ENCODE measurements around the gene BCAR1.

BCAR1 gene

GRCh38 chr16:75250809-75251279, 580 bp downstream of the BCAR1 start:
- Histone ChIP-seq H3K9me3 (ENCODE audit: insufficient read depth, low read length, severe bottlenecking) (no peaks in the 10 kb centered on the region), H3K4me2 (ENCODE audit: insufficient read depth, low read length) (no peak overlapping the region), H3K27ac (ENCODE audit: low read length) (no peak overlapping the region), H3K9ac (ENCODE audit: low read depth, low read length) (no peak overlapping the region), H3K4me1 (ENCODE audit: insufficient read depth, low read length) (no peaks in the 10 kb centered on the region), H3K27me3 (ENCODE audit: insufficient read depth, low read length, poor library complexity) (peaks cover 7% of the 10 kb centered on the region), H3K4me3 (ENCODE audit: low read depth in 1 of 2, low read length in 2 of 2) (no peak overlapping the region), H4K20me1 (ENCODE audit: insufficient read depth, low read length) (peaks cover 5% of the 10 kb centered on the region; the same call in 1 of the 2 replicates), H3K36me3 (ENCODE audit: insufficient read depth, low read length) (no peaks in the 10 kb centered on the region), H3K79me2 (ENCODE audit: insufficient read depth, low read length) (no peaks in the 10 kb centered on the region), H2AFZ (ENCODE audit: low read depth, low read length) (no peak overlapping the region)
- no peak for TF ChIP-seq EZH2 (IDR thresholded peaks at IDR 0.05; ENCODE audit: borderline replicate concordance, low read depth, low read length, severe bottlenecking)
- no peak for TF ChIP-seq CTCF (IDR thresholded peaks at IDR 0.05; ENCODE audit: borderline replicate concordance, extremely low read depth, low read length, poor library complexity, severe bottlenecking)
- DNase-seq (no peak), ATAC-seq (ENCODE audit: insufficient read depth, low read depth) (no peak)

GRCh38 chr16:75250089-75250808, 1.2 kb downstream of the BCAR1 start:
- Histone ChIP-seq H3K4me2 (ENCODE audit: insufficient read depth, low read length) (no peak overlapping the region), H2AFZ (ENCODE audit: low read depth, low read length) (no peak overlapping the region), H3K27me3 (ENCODE audit: insufficient read depth, low read length, poor library complexity) (peaks cover 7% of the 10 kb centered on the region), H3K4me1 (ENCODE audit: insufficient read depth, low read length) (no peaks in the 10 kb centered on the region), H3K27ac (ENCODE audit: low read length) (no peak overlapping the region), H3K9ac (ENCODE audit: low read depth, low read length) (no peak overlapping the region), H3K79me2 (ENCODE audit: insufficient read depth, low read length) (no peaks in the 10 kb centered on the region), H3K9me3 (ENCODE audit: insufficient read depth, low read length, severe bottlenecking) (no peaks in the 10 kb centered on the region), H3K36me3 (ENCODE audit: insufficient read depth, low read length) (no peaks in the 10 kb centered on the region), H4K20me1 (ENCODE audit: insufficient read depth, low read length) (peaks cover 5% of the 10 kb centered on the region; the same call in 1 of the 2 replicates), H3K4me3 (ENCODE audit: low read depth in 1 of 2, low read length in 2 of 2) (no peak overlapping the region)
- TF ChIP-seq EZH2 (IDR thresholded peaks at IDR 0.05; ENCODE audit: borderline replicate concordance, low read depth, low read length, severe bottlenecking) (no peak), CTCF (IDR thresholded peaks at IDR 0.05; ENCODE audit: borderline replicate concordance, extremely low read depth, low read length, poor library complexity, severe bottlenecking) (no peak)
- no peak for DNase-seq
- ATAC-seq (ENCODE audit: insufficient read depth, low read depth), result no peak

- no peak overlapping the region for H2AFZ ChIP-seq (ENCODE audit: low read depth, low read length)
- ATAC-seq (ENCODE audit: insufficient read depth, low read depth) (no peak), DNase-seq (no peak)
- no peak overlapping the region for H3K4me3 ChIP-seq (ENCODE audit: low read depth in 1 of 2, low read length in 2 of 2)
- no peaks in the 10 kb centered on the region for H3K36me3 ChIP-seq (ENCODE audit: insufficient read depth, low read length)
- H3K9ac ChIP-seq (ENCODE audit: low read depth, low read length), result no peak overlapping the region
- no peaks in the 10 kb centered on the region for H3K27me3 ChIP-seq (ENCODE audit: insufficient read depth, low read length, poor library complexity)
- H3K9me3 ChIP-seq (ENCODE audit: insufficient read depth, low read length, severe bottlenecking), result no peaks in the 10 kb centered on the region
- no peak overlapping the region for H3K27ac ChIP-seq (ENCODE audit: low read length)
- no peaks in the 10 kb centered on the region for H3K4me1 ChIP-seq (ENCODE audit: insufficient read depth, low read length)
- H3K4me2 ChIP-seq (ENCODE audit: insufficient read depth, low read length), result no peak overlapping the region
- TF ChIP-seq EZH2 (IDR thresholded peaks at IDR 0.05; ENCODE audit: borderline replicate concordance, low read depth, low read length, severe bottlenecking) (no peak), CTCF (IDR thresholded peaks at IDR 0.05; ENCODE audit: borderline replicate concordance, extremely low read depth, low read length, poor library complexity, severe bottlenecking) (no peak)
- H3K79me2 ChIP-seq (ENCODE audit: insufficient read depth, low read length), result no peaks in the 10 kb centered on the region
- H4K20me1 ChIP-seq (ENCODE audit: insufficient read depth, low read length), result peaks cover 5% of the 10 kb centered on the region; the same call in 1 of the 2 replicates
These were observed 2.0 kb downstream of the BCAR1 start for GRCh38 chr16:75249441-75249840.

Data from DND-41 (cell line).